H4 (cell line): Measurements from ENCODE around the gene WDR49. TPM values are rescaled to one million over a fixed set of nuclear protein-coding genes. Genes with fewer than 3 reads are reported as not detected.
"Not testable (repeated sequence)": the region's sequence is repeated elsewhere in the genome, so short reads cannot be mapped to it uniquely, and the experiment has no call there.

Experiments
- DNase-seq: peaks from one replicate; pipeline ENCODE4 v3.0.0-alpha.2; 2015; ENCODE audit warnings: low spot score
- total RNA-seq: library from RNA; depleted of rRNA; stranded (reverse); fragments of >200 nt; shearing (Covaris generic); gene quantifications from 2 replicates; pipeline ENCODE4 v1.2.3, GENCODE V29; 2014

Gene WDR49
- total RNA-seq, 1 experiment from 2014 or later, result not detected

DNA sequence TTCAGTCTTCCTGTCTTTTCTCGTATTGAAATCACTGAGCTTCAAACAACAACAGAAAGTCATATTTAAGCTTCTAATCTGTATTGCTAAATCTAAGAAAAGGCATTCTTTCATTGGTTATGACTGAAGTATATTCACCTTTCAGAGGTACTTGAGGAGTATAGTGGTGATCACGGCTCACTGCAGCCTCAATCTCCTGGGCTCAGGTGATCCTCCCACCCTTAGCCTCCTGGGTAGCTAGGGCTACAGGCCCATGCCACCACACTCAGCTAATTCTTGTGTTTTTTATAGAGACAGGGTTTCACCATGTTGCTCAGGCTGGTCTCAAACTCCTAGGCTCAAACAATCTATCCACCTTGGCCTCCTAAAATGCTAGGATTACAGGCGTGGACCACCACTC, 38.7 kb downstream of the WDR49 start:
- DNase-seq, result no peak

DNA sequence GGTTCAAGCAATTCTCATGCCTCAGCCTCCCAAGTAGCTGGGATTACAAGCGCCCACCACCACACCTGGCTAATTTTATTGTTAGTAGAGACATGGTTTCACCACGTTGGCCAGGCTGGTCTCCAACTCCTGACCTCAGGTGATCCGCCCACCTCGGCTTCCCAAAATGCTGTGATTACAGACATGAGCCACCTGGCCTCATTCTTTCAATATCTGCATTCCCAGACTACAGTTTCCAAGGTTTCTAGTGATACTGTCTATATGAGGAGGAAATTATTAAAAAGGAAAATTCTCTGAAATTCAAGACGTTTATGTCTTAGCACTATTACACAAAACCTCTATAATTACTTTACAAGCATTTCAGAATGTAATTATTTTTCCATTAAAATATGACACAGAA, 39.5 kb downstream of the WDR49 start:
- DNase-seq, result not testable (repeated sequence)

DNA sequence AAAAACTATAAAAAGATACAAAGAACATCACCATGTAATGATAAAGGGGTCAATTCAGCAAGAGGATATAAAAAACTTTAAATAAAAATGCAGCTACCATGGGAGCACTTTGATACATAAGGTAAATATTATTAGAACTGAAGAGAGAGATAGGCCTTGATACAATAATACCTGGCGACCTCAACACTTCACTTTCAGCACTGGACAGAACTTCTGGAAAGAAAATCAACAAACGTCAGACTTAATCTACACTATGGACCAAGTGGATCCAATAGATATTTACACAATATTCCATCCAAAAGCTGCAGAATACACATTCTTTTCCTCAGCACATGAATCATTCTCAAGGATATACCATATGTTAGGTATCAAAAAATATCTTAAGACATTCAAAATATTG, 42.0 kb downstream of the WDR49 start:
- no peak for DNase-seq

- no peak for DNase-seq
Observed at GRCh38 chr3:167609156-167609555, 44.6 kb downstream of the WDR49 start.

DNA sequence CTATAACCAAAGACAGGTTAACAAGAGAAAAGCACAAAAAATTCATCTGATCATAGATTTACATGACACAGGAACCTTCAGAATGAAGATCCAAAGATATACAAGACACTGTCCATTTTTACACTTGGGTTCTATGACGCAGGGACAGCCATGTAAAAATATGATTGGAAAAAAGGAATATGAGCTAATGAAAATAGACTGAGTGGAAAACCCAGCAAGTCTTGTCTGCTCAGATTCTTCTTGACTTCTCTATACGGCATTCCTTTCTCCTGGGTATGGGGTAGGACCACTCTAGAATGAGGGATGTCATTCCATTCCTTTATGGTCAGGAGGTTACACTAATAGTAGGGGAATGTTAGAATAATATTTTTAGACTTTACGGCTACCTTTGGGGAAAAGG, 46.9 kb downstream of the WDR49 start:
- DNase-seq, result no peak

- no peak for DNase-seq
Observed at GRCh38 chr3:167605871-167606270, 47.9 kb downstream of the WDR49 start.

GRCh38 chr3:167602041-167602440, 51.7 kb downstream of the WDR49 start:
- DNase-seq, result no peak

DNA sequence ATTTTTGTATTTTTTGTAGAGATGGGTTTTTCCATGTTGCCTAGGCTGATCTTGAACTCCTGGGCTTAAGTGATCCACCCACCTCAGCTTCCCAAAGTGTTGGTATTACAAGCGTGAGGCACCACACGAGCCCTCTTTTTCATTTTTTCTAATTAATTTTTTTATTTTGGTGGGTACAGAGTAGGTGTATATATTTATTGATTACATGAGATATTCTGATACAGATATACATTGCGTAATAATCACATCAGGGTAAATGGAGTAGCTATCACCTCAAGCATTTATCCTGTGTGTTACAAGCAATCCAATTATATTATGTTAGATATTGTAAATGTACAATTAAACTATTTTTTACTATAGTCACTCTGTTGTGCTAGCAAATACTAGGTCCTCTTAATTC, 66.1 kb downstream of the WDR49 start:
- no peak for DNase-seq

DNA sequence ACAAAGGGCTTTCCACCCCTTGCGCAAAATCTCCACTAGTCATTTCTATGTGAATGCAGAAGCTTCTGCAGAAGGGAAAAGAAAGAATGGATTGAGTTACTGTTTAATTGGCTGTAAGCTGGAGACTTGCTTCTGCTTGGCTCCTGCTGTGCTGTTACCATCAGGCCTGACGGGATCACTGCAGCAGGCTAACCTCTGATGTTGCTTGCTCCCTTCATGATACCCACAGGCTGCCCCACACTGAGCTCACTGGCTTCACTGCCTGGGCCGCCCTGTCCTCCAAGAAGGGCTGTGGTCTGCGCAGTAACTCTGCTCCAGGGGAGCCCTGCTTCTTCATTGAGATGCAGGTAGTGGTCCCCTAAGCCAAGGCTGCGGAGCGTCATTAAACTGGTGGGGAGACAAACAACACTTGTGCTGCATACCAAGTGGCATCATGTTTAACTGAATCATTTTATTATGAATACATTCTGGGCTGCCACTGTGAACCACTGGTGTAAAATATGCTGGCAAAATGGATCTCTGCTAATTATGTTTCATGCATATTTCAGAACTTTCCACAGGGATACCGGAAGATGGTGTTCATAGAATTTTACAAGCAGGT, 78.6 kb downstream of the WDR49 start:
- DNase-seq, result no peak

GRCh38 chr3:167572991-167573390, 80.8 kb downstream of the WDR49 start:
- DNase-seq, result no peak

DNA sequence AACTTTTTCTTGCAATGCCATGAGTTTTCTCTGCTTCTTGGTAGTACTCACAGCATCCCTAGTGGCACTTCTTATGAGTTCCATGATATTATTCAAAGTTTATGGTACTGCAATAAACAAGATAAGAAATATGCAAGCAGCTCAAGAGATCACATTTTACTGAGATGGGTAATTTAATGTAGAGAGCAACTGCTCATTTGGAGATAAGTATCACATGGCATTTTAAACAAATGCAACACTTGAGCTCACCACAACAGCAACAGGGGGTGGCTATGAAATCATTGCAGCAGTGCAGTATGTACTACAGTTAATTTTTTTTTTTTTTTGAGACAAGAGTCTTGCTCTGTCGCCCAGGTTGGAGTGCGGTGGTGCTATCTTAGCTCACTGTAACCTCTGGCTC, 85.1 kb downstream of the WDR49 start:
- DNase-seq, result no peak

GRCh38 chr3:167565489-167565888, 88.3 kb downstream of the WDR49 start:
- DNase-seq, result no peak

GRCh38 chr3:167564612-167565011, 89.1 kb downstream of the WDR49 start:
- no peak for DNase-seq

- no peak for DNase-seq
Observed at GRCh38 chr3:167559924-167560323, 93.8 kb downstream of the WDR49 start.

DNA sequence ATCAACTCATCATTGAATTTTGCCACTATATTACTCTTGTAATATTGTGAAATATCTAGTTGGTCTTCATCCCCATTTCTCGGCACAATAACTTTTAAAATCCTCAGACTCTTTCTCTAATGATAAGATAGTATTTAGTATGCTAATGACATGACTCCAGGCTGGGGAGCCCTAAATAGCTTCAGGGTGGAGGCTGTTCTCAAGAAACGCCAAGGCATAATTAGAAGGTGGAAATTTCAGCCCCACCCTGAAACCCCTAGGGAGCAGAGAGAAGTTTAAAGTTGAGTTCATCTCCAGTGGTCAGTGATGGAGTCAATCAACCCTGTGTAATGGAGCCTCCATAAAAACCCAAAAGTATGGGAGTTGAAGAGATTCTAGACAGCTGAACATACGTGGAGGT, 98.8 kb downstream of the WDR49 start:
- DNase-seq, result no peak

DNA sequence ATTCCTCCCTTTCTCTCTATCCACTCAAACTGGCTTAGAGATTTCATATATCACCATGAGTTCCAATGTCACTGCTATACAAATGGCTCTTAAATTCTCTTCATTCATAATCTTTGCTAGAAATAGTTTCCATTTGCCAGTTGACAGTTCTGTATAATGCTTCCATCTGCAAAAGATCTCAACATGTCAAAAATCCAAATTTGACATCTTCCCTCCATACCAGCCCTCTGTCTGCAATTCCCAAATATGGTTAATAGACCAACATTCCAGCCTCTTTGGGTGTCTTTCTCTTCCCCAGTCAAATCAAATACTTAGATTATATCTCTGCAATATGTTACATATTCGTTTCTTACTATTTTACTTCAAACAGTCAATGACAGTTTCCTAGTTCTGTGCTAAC, 115.7 kb downstream of the WDR49 start:
- no peak for DNase-seq

DNA sequence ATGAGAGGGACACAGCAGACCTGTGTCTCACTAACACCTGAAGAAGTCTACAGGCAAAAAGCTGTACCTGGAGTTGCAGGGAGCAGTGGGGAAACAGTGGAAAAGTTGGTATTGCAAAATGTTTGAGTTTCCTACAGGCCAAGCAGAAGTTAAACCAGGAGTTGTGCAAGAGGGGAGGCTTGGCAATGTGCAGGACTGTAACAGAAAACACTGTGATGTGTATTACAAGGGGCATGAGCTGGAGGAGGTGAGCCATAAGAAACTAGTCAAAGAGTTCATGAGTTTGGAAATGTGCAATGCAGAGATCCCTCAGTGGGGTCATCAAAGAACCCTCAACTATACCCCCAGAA, 132.8 kb downstream of the WDR49 start:
- DNase-seq, result no peak

DNA sequence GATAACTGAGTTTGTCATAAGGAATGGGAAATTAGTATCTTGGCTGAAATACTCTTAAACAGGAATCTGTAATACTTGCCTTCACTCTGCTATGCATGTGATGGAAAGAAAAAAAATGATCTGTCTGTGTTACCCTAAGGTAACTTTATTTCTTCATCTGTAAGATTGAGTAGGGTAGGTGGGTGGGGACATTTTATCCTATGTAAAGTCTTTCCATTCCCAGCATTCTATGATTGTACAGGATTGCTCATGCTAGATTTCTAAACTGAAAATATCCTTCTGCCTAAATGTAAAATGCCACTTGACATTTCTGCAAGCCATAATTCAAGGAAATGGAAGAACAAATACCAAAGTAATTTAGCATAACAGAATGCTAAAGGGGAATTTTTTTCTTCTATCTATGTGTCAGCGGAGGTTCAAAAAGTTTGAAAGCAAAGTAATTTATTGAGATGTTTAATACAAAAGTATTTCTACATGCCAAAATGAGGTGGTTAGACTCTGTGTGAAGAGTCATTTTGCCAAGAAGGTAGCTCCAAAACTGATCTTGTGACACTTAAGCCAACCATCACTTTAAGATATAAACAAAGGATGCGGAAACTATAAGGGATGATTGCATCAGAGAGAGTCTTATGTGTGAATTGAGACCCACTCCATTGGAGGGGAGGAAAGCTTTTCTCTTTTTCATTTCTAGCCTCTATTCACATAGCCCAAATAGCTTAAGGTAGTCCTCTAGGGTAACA, 133.3 kb downstream of the WDR49 start:
- DNase-seq, result no peak

DNA sequence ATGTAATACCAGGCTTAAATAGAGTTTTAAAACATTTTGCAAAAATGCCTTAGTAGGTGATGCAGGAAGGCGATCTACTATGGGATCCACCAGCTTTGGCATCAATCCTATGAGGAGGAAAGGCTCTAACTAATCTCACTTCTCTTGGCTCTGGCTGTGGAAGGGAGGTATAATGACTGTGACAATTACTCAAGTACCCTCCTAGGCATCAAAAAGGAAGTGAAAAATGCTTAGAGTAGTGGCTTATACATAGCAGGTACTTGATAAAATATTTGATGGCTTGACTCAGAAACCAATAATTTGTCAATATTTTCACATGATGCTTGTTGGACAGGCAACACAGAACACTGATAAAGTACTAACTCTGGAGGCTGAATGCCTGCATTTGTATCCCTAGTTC, 145.8 kb downstream of the WDR49 start:
- no peak for DNase-seq

DNA sequence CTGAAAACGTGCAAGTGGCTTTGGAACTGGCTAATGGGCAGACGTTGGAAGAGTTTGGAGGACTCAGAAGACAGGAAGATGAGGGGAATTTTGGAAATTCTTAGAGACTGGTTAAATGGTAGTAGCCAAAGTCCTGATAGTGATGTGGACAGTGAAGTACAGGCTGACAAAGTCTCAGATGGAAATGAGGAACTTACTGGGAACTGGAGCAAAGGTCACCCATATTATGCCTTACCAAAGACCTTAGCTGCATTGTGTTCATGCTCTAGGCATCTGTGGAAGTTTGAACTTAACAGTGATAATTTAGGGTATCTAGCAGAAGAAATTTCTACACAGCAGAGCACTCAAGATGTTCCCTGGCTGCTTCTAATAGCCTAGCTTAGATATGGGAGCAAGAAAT, 151.3 kb downstream of the WDR49 start:
- no peak for DNase-seq

GRCh38 chr3:167501941-167502340, 151.8 kb downstream of the WDR49 start:
- no peak for DNase-seq

DNA sequence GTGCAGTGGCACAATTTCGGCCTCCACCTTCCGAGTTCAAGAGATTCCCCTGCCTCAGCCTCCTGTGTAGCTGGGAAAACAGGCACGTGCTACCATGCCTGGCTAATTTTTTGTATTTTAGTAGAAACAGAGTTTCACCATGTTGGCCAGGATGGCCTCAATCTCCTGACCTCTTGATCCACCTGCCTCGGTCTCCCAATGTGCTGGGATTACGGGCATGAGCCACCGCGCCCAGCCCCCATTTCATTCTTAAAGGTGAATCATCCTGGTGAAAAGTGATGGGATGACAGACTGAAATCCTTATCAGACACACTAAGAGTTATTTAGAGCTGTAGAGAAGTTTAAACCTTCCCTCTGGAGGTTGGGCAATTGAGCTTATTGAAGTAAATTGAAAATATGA, 155.8 kb downstream of the WDR49 start:
- no peak for DNase-seq

- DNase-seq, result peak; percentile 11
Observed at GRCh38 chr3:167493244-167493643, 160.5 kb downstream of the WDR49 start.

- no peak for DNase-seq
Observed at GRCh38 chr3:167491621-167492020, 162.1 kb downstream of the WDR49 start.
